CD8-positive, alpha-beta memory T cell (primary cell): ENCODE data around the gene SLC9A9. TPM values are rescaled to one million over a fixed set of nuclear protein-coding genes. Genes with fewer than 3 reads are reported as not detected.
"Not testable (repeated sequence)": the region's sequence is repeated elsewhere in the genome, so short reads cannot be mapped to it uniquely, and the experiment has no call there.

ENCODE experiments used
- CTCF ChIA-PET: fragments of 350-600 bp; sonication (Branson Sonifier 250); formaldehyde crosslinking; loops from one replicate; lab custom pipeline; 2021; ENCODE audit warnings: antibody characterized with exemption; lab: Charles Lee
- POLR2A ChIA-PET: fragments of 350-600 bp; sonication (Branson Sonifier 250); formaldehyde crosslinking; loops from one replicate; lab custom pipeline; 2021; ENCODE audit warnings: antibody characterized with exemption; lab: Charles Lee
- DNase-seq, 5 donors: peaks; one replicate each; pipeline versions ENCODE4 v3.0.0 to v3.0.0-alpha.2; 2020 to 2022; ENCODE audit warnings: mixed read lengths in 1 of 5
- H3K27ac ChIP-seq: one replicate; pipeline ENCODE4 v1.7.0; 2013; ENCODE audit warnings: low read depth, mild to moderate bottlenecking, low read length, moderate library complexity
- H3K27me3 ChIP-seq: 2 replicates; pipeline ENCODE4 v1.7.0; 2013; ENCODE audit warnings: low read length, mild to moderate bottlenecking; ENCODE audit not compliant: insufficient read depth, poor library complexity, severe bottlenecking
- H3K36me3 ChIP-seq: 2 replicates; pipeline ENCODE4 v1.7.0; 2013; ENCODE audit warnings: mild to moderate bottlenecking, low read length, moderate library complexity; ENCODE audit not compliant: insufficient read depth
- H3K4me1 ChIP-seq: 2 replicates; pipeline ENCODE4 v1.7.0; 2013; ENCODE audit warnings: mild to moderate bottlenecking, low read length, moderate library complexity; ENCODE audit not compliant: insufficient read depth
- H3K4me3 ChIP-seq: 2 replicates; pipeline ENCODE4 v1.7.0; 2013; ENCODE audit warnings: mild to moderate bottlenecking, low read length
- H3K9me3 ChIP-seq: 2 replicates; pipeline ENCODE4 v1.7.0; 2013; ENCODE audit warnings: mild to moderate bottlenecking, low read length
- H3K27ac Mint-ChIP-seq, 8 donors: one replicate each; pipeline ENCODE4 v1.8.0; 2020 to 2021; ENCODE audit warnings: mixed read lengths in 8 of 8, mild to moderate bottlenecking in 6 of 8, inconsistent platforms in 3 of 8, moderate library complexity in 3 of 8
- H3K27me3 Mint-ChIP-seq, 2 donors: one replicate each; pipeline ENCODE4 v1.8.0; 2020 to 2021; ENCODE audit warnings: mixed read lengths in 2 of 2, mild to moderate bottlenecking in 1 of 2, moderate library complexity in 1 of 2
- H3K36me3 Mint-ChIP-seq, 3 donors: one replicate each; pipeline ENCODE4 v1.8.0; 2020 to 2021; ENCODE audit warnings: mixed read lengths in 3 of 3, inconsistent platforms in 1 of 3, mild to moderate bottlenecking in 1 of 3
- H3K4me1 Mint-ChIP-seq, 3 donors: one replicate each; pipeline ENCODE4 v1.8.0; 2020 to 2021; ENCODE audit warnings: mixed read lengths in 3 of 3, inconsistent platforms in 1 of 3, mild to moderate bottlenecking in 1 of 3
- H3K4me3 Mint-ChIP-seq, 7 donors: one replicate each; pipeline ENCODE4 v1.8.0; 2020 to 2021; ENCODE audit warnings: mixed read lengths in 7 of 7, mild to moderate bottlenecking in 6 of 7, moderate library complexity in 4 of 7, inconsistent platforms in 2 of 7
- H3K9me3 Mint-ChIP-seq, 5 donors: one replicate each; pipeline ENCODE4 v1.8.0; 2020 to 2022; ENCODE audit warnings: mixed read lengths in 5 of 5, mild to moderate bottlenecking in 3 of 5, moderate library complexity in 2 of 5, inconsistent platforms in 1 of 5
- polyA plus RNA-seq: library from polyadenylated mRNA; unstranded; fragments of 300-500 nt; fragmentation: Illumina TruSeq; gene quantifications from one replicate; pipeline ENCODE4 v1.2.3, GENCODE V29; 2021
- total RNA-seq, 2 experiments: library from RNA; stranded (reverse); gene quantifications; one replicate each; pipeline ENCODE4 v1.2.3, GENCODE V29; 2021

SLC9A9 gene
- total and polyA plus RNA-seq, 3 experiments from 2014 or later: 1.2 to 18.0 (median 2.2) TPM

DNA sequence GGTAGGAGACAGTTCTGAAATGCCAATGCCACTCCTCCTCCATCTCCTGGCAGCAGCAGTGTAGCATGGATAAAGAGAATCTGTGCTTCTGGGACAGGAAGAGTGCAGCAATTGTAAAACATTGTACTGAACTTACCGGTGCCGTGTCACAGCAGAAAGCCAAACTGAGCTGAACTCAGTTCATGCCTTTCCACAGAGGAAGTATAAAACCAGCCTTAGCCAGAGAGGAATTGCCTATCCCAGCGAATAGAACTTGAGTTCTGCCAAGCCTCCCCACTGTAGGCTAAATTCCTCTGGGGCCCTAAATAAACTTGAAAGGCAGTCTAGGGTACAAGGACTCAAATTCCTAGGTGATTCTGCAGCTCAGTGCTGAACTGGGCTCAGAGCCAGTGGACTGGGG is 148.8 kb downstream of the SLC9A9 start:
- ChIA-PET POLR2A (no interaction called here), CTCF (no interaction called here)
- Histone ChIP-seq H3K27me3 (no peaks in the 10 kb centered on the region), H3K36me3 (no peaks in the 10 kb centered on the region), H3K27ac (no peak overlapping the region), H3K4me1 (no peaks in the 10 kb centered on the region), H3K4me3 (no peak overlapping the region), H3K9me3 (no peaks in the 10 kb centered on the region)
- no peak overlapping the region for H3K4me3 Mint-ChIP-seq
- H3K36me3 Mint-ChIP-seq: peaks cover 2 to 15% (median 6%) of the 10 kb centered on the region in 3 donors
- H3K27ac Mint-ChIP-seq: no peak overlapping the region
- peaks cover 0 to 3% (median 1%) of the 10 kb centered on the region in 5 donors for H3K9me3 Mint-ChIP-seq
- H3K4me1 Mint-ChIP-seq: peaks cover 0 to 15% (median 0%) of the 10 kb centered on the region in 3 donors
- no peak for DNase-seq
- H3K27me3 Mint-ChIP-seq: peaks cover 0 to 3% of the 10 kb centered on the region in 2 donors

GRCh38 chr3:143698682-143699303 is 149.5 kb downstream of the SLC9A9 start:
- CTCF ChIA-PET: no interaction called here
- H3K27ac ChIP-seq: no peak overlapping the region
- POLR2A ChIA-PET: no interaction called here
- no peaks in the 10 kb centered on the region for H3K4me1 ChIP-seq
- H3K9me3 ChIP-seq: no peaks in the 10 kb centered on the region
- H3K27me3 ChIP-seq: no peaks in the 10 kb centered on the region
- H3K36me3 ChIP-seq: no peaks in the 10 kb centered on the region
- no peak for DNase-seq
- H3K4me3 Mint-ChIP-seq: no peak overlapping the region
- peaks cover 0 to 3% of the 10 kb centered on the region in 2 donors for H3K27me3 Mint-ChIP-seq
- no peak overlapping the region for H3K4me3 ChIP-seq
- peaks cover 0 to 3% (median 1%) of the 10 kb centered on the region in 5 donors for H3K9me3 Mint-ChIP-seq
- no peak overlapping the region for H3K27ac Mint-ChIP-seq
- peaks cover 0 to 10% (median 0%) of the 10 kb centered on the region in 3 donors for H3K4me1 Mint-ChIP-seq
- H3K36me3 Mint-ChIP-seq: peaks cover 2 to 18% (median 6%) of the 10 kb centered on the region in 3 donors

- H3K27ac ChIP-seq: no peak overlapping the region
- POLR2A ChIA-PET: no interaction called here
- Mint-ChIP-seq H3K36me3 (peaks cover 2 to 15% (median 6%) of the 10 kb centered on the region in 3 donors), H3K9me3 (peaks cover 0 to 3% (median 1%) of the 10 kb centered on the region in 5 donors), H3K4me1 (peaks cover 0 to 5% (median 0%) of the 10 kb centered on the region in 3 donors), H3K27me3 (peaks cover 0 to 3% of the 10 kb centered on the region in 2 donors), H3K4me3 (no peak overlapping the region), H3K27ac (no peak overlapping the region)
- no peaks in the 10 kb centered on the region for H3K4me1 ChIP-seq
- H3K36me3 ChIP-seq: no peaks in the 10 kb centered on the region
- H3K4me3 ChIP-seq: no peak overlapping the region
- H3K27me3 ChIP-seq: no peaks in the 10 kb centered on the region
- H3K9me3 ChIP-seq: no peaks in the 10 kb centered on the region
- CTCF ChIA-PET: no interaction called here
- no peak for DNase-seq
Observed at GRCh38 chr3:143697975-143698374, 150.3 kb downstream of the SLC9A9 start.

- H3K4me1 ChIP-seq, POLR2A ChIA-PET, H3K36me3 ChIP-seq, H3K4me3 Mint-ChIP-seq, DNase-seq, H3K27ac Mint-ChIP-seq, H3K9me3 Mint-ChIP-seq, CTCF ChIA-PET, H3K9me3 ChIP-seq, H3K27me3 ChIP-seq, H3K4me3 ChIP-seq, H3K27ac ChIP-seq, H3K27me3 Mint-ChIP-seq, H3K4me1 Mint-ChIP-seq: not testable (repeated sequence)
- H3K36me3 Mint-ChIP-seq: peaks cover 3 to 20% (median 5%) of the 10 kb centered on the region in 3 donors
Observed at GRCh38 chr3:143695333-143695732, 152.9 kb downstream of the SLC9A9 start.

GRCh38 chr3:143693506-143693905 is 154.8 kb downstream of the SLC9A9 start:
- no peak overlapping the region for H3K4me3 Mint-ChIP-seq
- H3K27me3 ChIP-seq: no peaks in the 10 kb centered on the region
- peaks cover 0 to 3% (median 1%) of the 10 kb centered on the region in 5 donors for H3K9me3 Mint-ChIP-seq
- no peak for DNase-seq
- peaks cover 0 to 2% of the 10 kb centered on the region in 2 donors for H3K27me3 Mint-ChIP-seq
- H3K9me3 ChIP-seq: no peaks in the 10 kb centered on the region
- H3K36me3 ChIP-seq: no peaks in the 10 kb centered on the region
- ChIA-PET CTCF (no interaction called here), POLR2A (no interaction called here)
- H3K27ac Mint-ChIP-seq: no peak overlapping the region
- H3K36me3 Mint-ChIP-seq: peaks cover 5 to 20% (median 5%) of the 10 kb centered on the region in 3 donors
- H3K4me1 ChIP-seq: no peaks in the 10 kb centered on the region
- no peak overlapping the region for H3K4me3 ChIP-seq
- H3K4me1 Mint-ChIP-seq: no peaks in the 10 kb centered on the region
- no peak overlapping the region for H3K27ac ChIP-seq

GRCh38 chr3:143686638-143687197 is 161.6 kb downstream of the SLC9A9 start:
- Mint-ChIP-seq H3K27ac (no peak overlapping the region), H3K27me3 (no peaks in the 10 kb centered on the region), H3K9me3 (no peaks in the 10 kb centered on the region), H3K36me3 (peaks cover 3 to 13% (median 5%) of the 10 kb centered on the region in 3 donors), H3K4me1 (no peaks in the 10 kb centered on the region), H3K4me3 (no peak overlapping the region)
- Histone ChIP-seq H3K36me3 (no peaks in the 10 kb centered on the region), H3K4me1 (no peaks in the 10 kb centered on the region), H3K9me3 (no peaks in the 10 kb centered on the region), H3K27me3 (no peaks in the 10 kb centered on the region), H3K4me3 (no peak overlapping the region), H3K27ac (no peak overlapping the region)
- CTCF ChIA-PET: interaction anchor here (3.3 kb wide), 1 partner anchor 12 kb away, joined by 13 read pairs; no protein-coding TSS in a partner anchor
- no peak for DNase-seq
- POLR2A ChIA-PET: no interaction called here

DNA sequence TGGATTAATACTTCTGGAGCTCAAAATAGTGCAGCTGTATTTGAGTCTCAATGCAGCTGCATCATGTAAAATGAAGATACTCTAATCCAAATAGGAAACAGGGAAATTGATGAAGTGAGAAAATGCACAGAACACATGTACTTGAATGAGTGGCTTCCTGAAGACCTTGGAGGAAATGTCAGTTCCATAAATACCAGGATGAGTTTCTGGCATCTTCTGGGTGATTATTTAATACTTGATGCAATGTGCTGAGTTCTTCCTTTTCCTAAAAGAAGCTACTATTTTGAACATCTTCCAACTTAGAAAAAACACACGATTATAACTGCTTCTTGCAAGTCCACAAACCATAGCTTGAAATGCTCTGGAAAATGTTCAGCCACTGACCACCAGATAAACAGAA is 162.8 kb downstream of the SLC9A9 start:
- H3K27ac Mint-ChIP-seq: no peak overlapping the region

GRCh38 chr3:143677430-143677829 is 170.8 kb downstream of the SLC9A9 start:
- no peak for DNase-seq
- Mint-ChIP-seq H3K27me3 (no peaks in the 10 kb centered on the region), H3K4me3 (no peak overlapping the region), H3K4me1 (peaks cover 4 to 9% (median 5%) of the 10 kb centered on the region in 3 donors), H3K36me3 (peaks cover 0 to 3% (median 0%) of the 10 kb centered on the region in 3 donors), H3K27ac (no peak overlapping the region), H3K9me3 (no peaks in the 10 kb centered on the region)
- Histone ChIP-seq H3K27me3 (no peaks in the 10 kb centered on the region), H3K9me3 (no peaks in the 10 kb centered on the region), H3K27ac (no peak overlapping the region), H3K4me3 (no peak overlapping the region), H3K36me3 (no peaks in the 10 kb centered on the region), H3K4me1 (no peaks in the 10 kb centered on the region)
- ChIA-PET CTCF (no interaction called here), POLR2A (no interaction called here)

More for the DNA sequence above, 162.8 kb downstream of the SLC9A9 start:
- H3K4me3 ChIP-seq: no peak overlapping the region
- H3K9me3 ChIP-seq: no peaks in the 10 kb centered on the region
- ChIA-PET CTCF (interaction anchor here (3.3 kb wide), 1 partner anchor 11 kb away, joined by 13 read pairs; no protein-coding TSS in a partner anchor), POLR2A (no interaction called here)
- no peaks in the 10 kb centered on the region for H3K9me3 Mint-ChIP-seq
- H3K4me1 Mint-ChIP-seq: no peaks in the 10 kb centered on the region
- no peak overlapping the region for H3K4me3 Mint-ChIP-seq
- H3K27me3 ChIP-seq: no peaks in the 10 kb centered on the region
- H3K27ac ChIP-seq: no peak overlapping the region
- DNase-seq: no peak
- H3K36me3 Mint-ChIP-seq: peaks cover 0 to 11% (median 1%) of the 10 kb centered on the region in 3 donors
- H3K4me1 ChIP-seq: no peaks in the 10 kb centered on the region
- no peaks in the 10 kb centered on the region for H3K36me3 ChIP-seq
- no peaks in the 10 kb centered on the region for H3K27me3 Mint-ChIP-seq
